IPS-20b (cell line): Measurements from ENCODE around the gene FAM117A.

Experiments
- H3K27ac ChIP-seq: one replicate; pipeline ENCODE4 v1.5.1; 2013; ENCODE audit warnings: low read length
- H3K27me3 ChIP-seq: 2 replicates; pipeline ENCODE4 v1.6.1; 2013; ENCODE audit warnings: mild to moderate bottlenecking, low read length, inconsistent platforms; ENCODE audit not compliant: insufficient read depth
- H3K36me3 ChIP-seq: 2 replicates; pipeline ENCODE4 v1.6.1; 2013; ENCODE audit warnings: low read depth, mild to moderate bottlenecking, inconsistent platforms, low read length, moderate library complexity; ENCODE audit not compliant: insufficient read depth
- H3K4me1 ChIP-seq: 2 replicates; pipeline ENCODE4 v1.6.1; 2013; ENCODE audit warnings: mild to moderate bottlenecking, control low read depth, inconsistent platforms, low read length, moderate library complexity; ENCODE audit not compliant: insufficient read depth
- H3K4me3 ChIP-seq: 2 replicates; pipeline ENCODE4 v1.5.1; 2013; ENCODE audit warnings: mild to moderate bottlenecking, low read length, inconsistent platforms
- H3K9ac ChIP-seq: 2 replicates; pipeline ENCODE4 v1.6.1; 2013; ENCODE audit warnings: low read depth, mild to moderate bottlenecking, inconsistent platforms, low read length, moderate library complexity
- H3K9me3 ChIP-seq: 2 replicates; pipeline ENCODE4 v1.6.1; 2013; ENCODE audit warnings: mild to moderate bottlenecking, low read depth, low read length, inconsistent platforms; ENCODE audit not compliant: insufficient read depth

The FAM117A gene

GRCh38 chr17:49763735-49764558 lies at the start of gene FAM117A:
Gene FAM117A, minus strand, starts transcription at chr17:49764131. Its CDS starts 44 bp downstream, at chr17:49764087.
- H3K4me3 ChIP-seq = peak within 1 kb of the TSS; percentile 87
- peak within 1 kb of the TSS; percentile 74; the same call in 1 of the 2 replicates for H3K9ac ChIP-seq
- H3K27me3 ChIP-seq = peaks cover 15% of the 10 kb centered on the region
- H3K36me3 ChIP-seq = 0 out of 2 replicates have a peak, but pooled peaks cover 5% of the 10 kb centered on the region
- peaks cover 7% of the 10 kb centered on the region for H3K4me1 ChIP-seq
- no peaks in the 10 kb centered on the region for H3K9me3 ChIP-seq
- no peak within 1 kb of the TSS for H3K27ac ChIP-seq

GRCh38 chr17:49809056-49809455 lies 45.1 kb upstream of the FAM117A start:
- H3K27me3 ChIP-seq = no peaks in the 10 kb centered on the region
- peak overlapping the region; percentile 38 for H3K27ac ChIP-seq
- H3K9me3 ChIP-seq = no peaks in the 10 kb centered on the region
- peak overlapping the region; percentile 7; the same call in 1 of the 2 replicates for H3K9ac ChIP-seq
- H3K4me3 ChIP-seq = peak overlapping the region; percentile 19; the same call in 1 of the 2 replicates
- peaks cover 78% of the 10 kb centered on the region for H3K36me3 ChIP-seq
- peaks cover 23% of the 10 kb centered on the region; the same call in 1 of the 2 replicates for H3K4me1 ChIP-seq

GRCh38 chr17:49798738-49799137 lies 34.8 kb upstream of the FAM117A start:
- Histone ChIP-seq H3K27ac (no peak overlapping the region), H3K36me3 (peaks cover 83% of the 10 kb centered on the region)

GRCh38 chr17:49798182-49798581 lies 34.3 kb upstream of the FAM117A start:
- Histone ChIP-seq H3K9me3 (no peaks in the 10 kb centered on the region), H3K4me1 (no peaks in the 10 kb centered on the region), H3K36me3 (peaks cover 88% of the 10 kb centered on the region), H3K27ac (no peak overlapping the region), H3K9ac (no peak overlapping the region), H3K4me3 (no peak overlapping the region), H3K27me3 (no peaks in the 10 kb centered on the region)

More at GRCh38 chr17:49798738-49799137, 34.8 kb upstream of the FAM117A start:
- Histone ChIP-seq H3K9me3 (no peaks in the 10 kb centered on the region), H3K9ac (no peak overlapping the region), H3K4me1 (no peaks in the 10 kb centered on the region), H3K27me3 (no peaks in the 10 kb centered on the region), H3K4me3 (no peak overlapping the region)

DNA sequence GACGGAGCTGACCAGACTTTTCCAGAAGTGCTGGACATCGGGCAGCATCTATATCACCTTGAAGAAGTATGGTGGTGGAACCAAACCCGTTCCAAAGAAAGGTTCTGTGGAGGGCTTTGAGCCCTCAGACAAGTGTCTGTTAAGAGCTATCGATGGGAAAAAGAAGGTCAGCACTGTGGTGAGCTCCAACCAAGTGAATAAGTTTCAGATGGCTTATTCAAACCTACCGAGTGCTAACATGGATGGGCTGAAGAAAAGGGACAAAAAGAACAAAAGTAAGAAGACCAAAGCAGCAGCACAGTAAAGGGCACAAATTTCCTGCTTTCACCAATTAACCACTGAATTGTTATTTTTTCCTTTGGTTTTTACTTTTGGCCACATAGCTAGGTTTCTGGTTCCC lies 31.4 kb upstream of the FAM117A start:
- H3K27me3 ChIP-seq = no peaks in the 10 kb centered on the region
- no peaks in the 10 kb centered on the region for H3K4me1 ChIP-seq
- no peak overlapping the region for H3K4me3 ChIP-seq
- no peaks in the 10 kb centered on the region for H3K9me3 ChIP-seq
- no peak overlapping the region for H3K9ac ChIP-seq
- peaks cover 88% of the 10 kb centered on the region for H3K36me3 ChIP-seq
- H3K27ac ChIP-seq = no peak overlapping the region

DNA sequence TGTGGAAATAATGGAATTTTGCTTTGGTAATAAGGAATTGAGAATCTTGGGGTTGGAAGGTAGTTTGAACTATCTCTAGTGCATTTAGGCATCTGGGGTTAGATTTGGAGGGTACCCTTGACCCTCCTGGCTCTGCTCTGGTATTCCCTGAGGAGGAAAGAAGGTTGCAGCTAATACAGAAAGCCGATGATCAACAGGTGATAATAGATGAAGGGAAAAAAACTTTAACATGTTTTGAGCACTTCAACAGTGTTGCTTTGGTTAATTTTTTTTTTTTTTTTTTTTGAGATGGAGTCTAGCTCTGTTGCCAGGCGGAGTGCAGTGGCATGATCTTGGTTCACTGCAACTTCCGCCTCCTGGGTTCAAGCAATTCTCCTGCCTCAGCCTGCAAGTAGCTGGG lies 29.4 kb upstream of the FAM117A start:
- H3K9me3 ChIP-seq = no peaks in the 10 kb centered on the region
- peaks cover 77% of the 10 kb centered on the region for H3K36me3 ChIP-seq
- no peak overlapping the region for H3K4me3 ChIP-seq
- no peak overlapping the region for H3K9ac ChIP-seq
- H3K4me1 ChIP-seq = no peaks in the 10 kb centered on the region
- no peak overlapping the region for H3K27ac ChIP-seq
- no peaks in the 10 kb centered on the region for H3K27me3 ChIP-seq

- Histone ChIP-seq H3K27ac (no peak overlapping the region), H3K9ac (peak overlapping the region; percentile 40; the same call in 1 of the 2 replicates), H3K27me3 (no peaks in the 10 kb centered on the region), H3K4me1 (peaks cover 7% of the 10 kb centered on the region), H3K36me3 (peaks cover 40% of the 10 kb centered on the region), H3K4me3 (peak overlapping the region; percentile 69), H3K9me3 (no peaks in the 10 kb centered on the region)
Observed at GRCh38 chr17:49789243-49789578, 25.3 kb upstream of the FAM117A start.

- Histone ChIP-seq H3K36me3 (peaks cover 35% of the 10 kb centered on the region), H3K4me3 (peak within 1 kb of the TSS; percentile 90), H3K9ac (peak within 1 kb of the TSS; percentile 99), H3K9me3 (no peaks in the 10 kb centered on the region), H3K4me1 (peaks cover 7% of the 10 kb centered on the region), H3K27me3 (peaks cover 3% of the 10 kb centered on the region; the same call in 1 of the 2 replicates), H3K27ac (peak within 1 kb of the TSS; percentile 95)
Observed at GRCh38 chr17:49788478-49789242, 24.7 kb upstream of the FAM117A start, which contains the start of gene KAT7. Gene KAT7, plus strand, starts transcription at chr17:49788681. Its CDS starts 154 bp downstream, at chr17:49788835.

DNA sequence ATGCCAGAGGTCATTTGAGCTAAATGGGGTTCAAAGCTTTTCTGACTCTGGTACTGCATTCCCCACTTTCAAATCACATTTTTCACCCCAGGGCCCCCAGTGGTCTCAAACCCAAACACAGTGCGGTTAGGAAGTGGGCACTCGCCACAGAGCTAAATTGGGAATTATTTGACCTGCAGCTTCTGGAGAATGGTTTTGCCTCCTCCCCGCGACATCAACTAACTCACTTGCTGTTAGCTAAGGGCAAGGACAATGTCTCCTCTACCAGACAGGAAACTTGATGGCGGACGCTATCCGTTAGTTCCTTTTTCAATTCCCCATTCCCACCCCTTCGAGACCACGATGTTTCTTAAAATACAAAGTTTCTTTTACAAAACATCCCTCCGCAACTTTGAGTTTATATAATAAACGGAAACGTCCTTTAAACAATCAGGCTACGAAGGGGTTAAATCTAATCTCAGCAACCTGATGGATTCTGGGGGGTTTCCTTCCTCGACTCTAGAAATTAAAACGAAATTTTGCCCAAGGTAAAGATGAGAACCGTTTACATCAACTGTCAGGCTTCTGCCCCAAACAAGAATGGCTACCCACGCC lies 24.1 kb upstream of the FAM117A start:
- peaks cover 28% of the 10 kb centered on the region for H3K36me3 ChIP-seq
- peak overlapping the region; percentile 90 for H3K4me3 ChIP-seq
- H3K27ac ChIP-seq = peak overlapping the region; percentile 84
- peaks cover 4% of the 10 kb centered on the region; the same call in 1 of the 2 replicates for H3K27me3 ChIP-seq
- peaks cover 7% of the 10 kb centered on the region for H3K4me1 ChIP-seq
- peak overlapping the region; percentile 99 for H3K9ac ChIP-seq
- H3K9me3 ChIP-seq = no peaks in the 10 kb centered on the region

GRCh38 chr17:49784636-49785035 lies 20.7 kb upstream of the FAM117A start:
- peaks cover 4% of the 10 kb centered on the region; the same call in 1 of the 2 replicates for H3K27me3 ChIP-seq
- no peak overlapping the region for H3K4me3 ChIP-seq
- no peaks in the 10 kb centered on the region for H3K36me3 ChIP-seq
- H3K4me1 ChIP-seq = peaks cover 7% of the 10 kb centered on the region
- no peaks in the 10 kb centered on the region for H3K9me3 ChIP-seq
- H3K27ac ChIP-seq = no peak overlapping the region
- no peak overlapping the region for H3K9ac ChIP-seq

DNA sequence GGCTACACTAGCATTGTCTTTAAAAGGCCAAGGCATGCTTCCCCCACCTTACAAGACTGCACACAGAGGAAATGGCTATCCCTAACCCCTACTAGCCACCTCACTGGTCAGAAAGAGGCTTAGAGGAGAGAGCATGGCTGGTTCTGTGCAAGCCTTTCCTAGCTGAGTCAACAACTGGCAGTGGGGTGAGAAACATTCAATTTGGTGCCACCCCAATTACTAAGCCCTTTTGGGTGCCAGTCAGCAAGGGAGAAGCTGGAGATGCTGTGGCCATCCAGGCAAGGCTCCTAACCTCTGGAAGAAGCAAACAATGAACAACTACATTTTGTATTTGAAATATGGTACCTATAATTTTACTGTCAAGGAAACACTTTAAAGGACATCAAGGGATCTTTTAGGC lies 19.9 kb upstream of the FAM117A start:
- Histone ChIP-seq H3K36me3 (no peaks in the 10 kb centered on the region), H3K9me3 (no peaks in the 10 kb centered on the region), H3K4me1 (peaks cover 7% of the 10 kb centered on the region), H3K9ac (no peak overlapping the region), H3K27me3 (peaks cover 4% of the 10 kb centered on the region; the same call in 1 of the 2 replicates), H3K4me3 (no peak overlapping the region), H3K27ac (no peak overlapping the region)
